ENCODE results near the gene ULBP2.
A peak's percentile ranks its signal among the peaks of the same experiment; 100 is the strongest.
"Not testable (repeated sequence)": the region's sequence is repeated elsewhere in the genome, so short reads cannot be mapped to it uniquely, and the experiment has no call there.

ULBP2 gene

DNA sequence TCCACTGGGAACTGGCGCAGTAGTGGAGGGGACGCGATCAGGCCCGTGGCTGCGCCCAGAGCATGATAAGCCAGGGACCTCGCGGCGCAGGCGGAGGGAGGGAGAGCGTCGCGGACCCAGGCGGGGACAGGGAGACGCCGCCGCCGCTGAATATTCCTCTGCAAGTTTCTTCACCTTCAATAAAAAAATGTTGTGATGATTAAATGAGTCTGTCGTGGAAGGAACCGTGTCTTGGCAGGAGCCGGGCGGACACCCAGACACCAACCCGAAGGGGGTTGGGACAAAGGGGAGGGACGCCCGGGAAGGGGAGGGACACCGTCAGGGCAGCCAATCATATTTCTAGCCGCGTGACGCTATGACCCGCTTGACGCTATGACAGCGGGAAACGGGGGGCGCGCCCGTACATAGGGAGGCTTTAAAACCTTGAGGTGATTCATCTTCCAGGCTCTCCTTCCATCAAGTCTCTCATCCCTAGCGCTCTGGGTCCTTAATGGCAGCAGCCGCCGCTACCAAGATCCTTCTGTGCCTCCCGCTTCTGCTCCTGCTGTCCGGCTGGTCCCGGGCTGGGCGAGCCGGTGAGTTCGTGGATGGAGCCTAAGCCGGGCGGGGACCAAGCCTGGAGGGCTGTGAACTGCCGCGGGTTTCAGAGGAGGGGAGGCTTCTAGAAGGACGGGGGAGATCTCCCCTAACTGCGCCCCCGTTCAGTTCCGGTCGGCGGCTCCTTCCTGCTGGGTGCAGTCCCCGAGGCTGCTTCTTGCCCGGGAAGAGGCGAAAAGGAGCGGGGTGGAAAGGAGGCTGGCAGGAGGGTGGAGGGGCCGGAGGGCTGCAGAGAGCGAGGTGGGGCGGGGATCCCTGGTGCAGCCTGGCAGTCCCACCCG lies at the start of gene ULBP2:
Gene ULBP2 (plus strand): TSS at position 432 of the 878 bp plus-strand sequence. CDS start 59 bp downstream, at position 491.
- peak; percentile 88 to 92 for DNase-seq (ENCODE audit: low read depth in 2 of 2)

- DNase-seq (ENCODE audit: low read depth in 2 of 2) = no peak
These were observed 46.7 kb upstream of the ULBP2 start for GRCh38 chr6:149895048-149895590.

GRCh38 chr6:149895833-149896271 lies 46.0 kb upstream of the ULBP2 start:
- DNase-seq (ENCODE audit: low read depth in 2 of 2) = peak in 1 of 2 experiments; percentile 13

GRCh38 chr6:149896491-149896890 lies 45.3 kb upstream of the ULBP2 start:
- DNase-seq (ENCODE audit: low read depth in 2 of 2) = no peak

- DNase-seq (ENCODE audit: low read depth in 2 of 2) = peak; percentile 47
These were observed 44.7 kb upstream of the ULBP2 start for GRCh38 chr6:149897015-149897697.

GRCh38 chr6:149897855-149898744 lies 43.7 kb upstream of the ULBP2 start, which contains the start of gene RAET1E:
RAET1E (minus strand) TSS chr6:149898113; CDS start chr6:149890901, 7,212 bp downstream.
- no peak for DNase-seq (ENCODE audit: low read depth in 2 of 2)

DNA sequence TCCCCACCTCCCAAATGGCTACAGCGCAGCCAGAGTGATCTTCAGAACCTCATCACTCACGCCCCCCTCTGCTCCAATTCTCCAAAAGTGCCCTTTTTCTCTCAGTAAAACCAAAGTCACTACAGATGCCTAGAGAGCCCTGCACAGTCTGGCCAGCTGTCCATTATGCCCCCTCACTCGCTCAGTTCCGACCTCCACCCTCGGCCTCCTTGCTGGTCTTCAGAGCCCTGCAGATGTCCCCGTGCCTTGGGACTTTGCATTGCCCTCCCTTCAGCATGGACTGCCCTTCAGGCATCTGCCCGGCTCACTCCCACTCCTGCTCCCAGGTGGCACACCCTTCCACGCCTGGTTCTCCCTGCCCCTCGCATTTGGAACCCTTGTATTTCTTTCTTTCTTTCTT lies 42.8 kb upstream of the ULBP2 start:
- no peak for DNase-seq (ENCODE audit: low read depth in 2 of 2)

GRCh38 chr6:149899486-149899885 lies 42.3 kb upstream of the ULBP2 start:
- no peak for DNase-seq (ENCODE audit: low read depth in 2 of 2)

- DNase-seq (ENCODE audit: low read depth in 2 of 2) = no peak
These were observed 41.7 kb upstream of the ULBP2 start for GRCh38 chr6:149899926-149900619.

DNA sequence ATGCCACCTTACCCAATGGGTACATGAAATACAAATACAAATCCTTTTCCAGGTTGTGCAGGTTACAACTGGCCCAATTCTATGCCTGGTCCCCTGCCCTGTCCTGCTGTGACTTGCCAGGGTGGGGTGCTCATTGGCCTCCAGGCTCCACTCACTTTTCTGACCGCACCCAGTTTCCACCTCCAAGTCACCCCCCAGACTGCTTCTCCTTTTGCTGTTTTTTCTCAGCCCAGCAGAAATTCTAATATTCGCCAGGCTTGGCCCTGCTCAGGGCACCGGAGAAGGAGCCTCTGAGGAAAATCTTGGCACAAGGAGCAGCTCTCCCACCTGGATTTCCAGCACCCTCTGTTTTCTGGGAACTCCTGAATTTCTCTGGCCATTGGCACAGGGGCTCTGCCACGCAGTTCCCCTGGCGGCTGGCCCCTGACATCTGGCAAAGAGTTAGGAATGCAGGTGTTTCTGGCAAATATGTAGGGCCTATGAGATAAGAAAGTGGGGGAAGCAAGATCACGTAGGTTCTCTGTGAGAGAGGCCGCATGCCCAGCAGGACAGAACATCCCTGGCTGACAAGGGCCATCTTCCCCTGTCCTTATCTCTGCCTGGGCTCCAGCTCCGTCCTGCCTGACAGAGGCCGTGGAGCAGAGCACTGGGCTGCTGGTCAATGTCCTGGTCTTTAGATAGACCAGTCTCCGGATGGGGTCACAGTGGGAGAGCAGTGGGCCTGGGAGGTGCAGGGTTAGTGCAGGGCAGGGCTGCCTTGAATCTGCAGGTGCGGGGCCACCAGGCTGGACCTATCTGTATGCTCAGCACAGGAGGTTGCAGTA lies 41.0 kb upstream of the ULBP2 start:
- no peak for DNase-seq (ENCODE audit: low read depth in 2 of 2)

DNA sequence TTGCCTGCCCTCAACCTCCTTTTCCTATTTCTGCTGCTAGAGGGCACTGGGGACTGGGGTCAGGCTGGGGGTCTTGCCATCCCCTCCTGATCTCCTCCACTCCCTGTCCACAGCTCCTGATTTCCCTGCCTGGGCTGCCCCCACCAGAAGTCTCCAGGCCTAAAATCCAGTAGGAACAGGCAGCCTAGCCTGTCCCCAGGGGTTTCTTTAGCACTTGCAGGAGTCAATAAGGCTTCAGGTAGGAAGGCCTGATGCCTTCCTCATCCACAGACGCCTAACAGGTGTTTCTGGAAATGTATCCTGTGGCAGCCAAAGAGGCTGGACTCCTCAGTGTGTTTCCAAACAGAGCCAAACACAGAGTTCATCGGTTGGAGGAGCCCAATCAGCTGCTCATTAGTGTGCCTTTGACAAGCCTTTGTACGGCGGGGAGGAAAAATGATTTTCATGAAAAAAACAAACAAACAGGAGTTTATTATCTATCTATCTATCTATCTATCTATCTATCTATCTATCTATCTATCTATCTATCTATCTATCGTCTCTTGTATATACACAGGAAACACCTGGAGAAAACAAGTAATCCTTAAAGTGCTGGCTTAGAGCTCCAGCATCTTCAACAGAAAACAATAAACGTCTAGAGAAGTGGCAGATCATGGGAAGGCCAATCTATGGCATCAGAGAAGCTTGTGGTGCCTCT lies 40.2 kb upstream of the ULBP2 start:
- no peak for DNase-seq (ENCODE audit: low read depth in 2 of 2)

DNA sequence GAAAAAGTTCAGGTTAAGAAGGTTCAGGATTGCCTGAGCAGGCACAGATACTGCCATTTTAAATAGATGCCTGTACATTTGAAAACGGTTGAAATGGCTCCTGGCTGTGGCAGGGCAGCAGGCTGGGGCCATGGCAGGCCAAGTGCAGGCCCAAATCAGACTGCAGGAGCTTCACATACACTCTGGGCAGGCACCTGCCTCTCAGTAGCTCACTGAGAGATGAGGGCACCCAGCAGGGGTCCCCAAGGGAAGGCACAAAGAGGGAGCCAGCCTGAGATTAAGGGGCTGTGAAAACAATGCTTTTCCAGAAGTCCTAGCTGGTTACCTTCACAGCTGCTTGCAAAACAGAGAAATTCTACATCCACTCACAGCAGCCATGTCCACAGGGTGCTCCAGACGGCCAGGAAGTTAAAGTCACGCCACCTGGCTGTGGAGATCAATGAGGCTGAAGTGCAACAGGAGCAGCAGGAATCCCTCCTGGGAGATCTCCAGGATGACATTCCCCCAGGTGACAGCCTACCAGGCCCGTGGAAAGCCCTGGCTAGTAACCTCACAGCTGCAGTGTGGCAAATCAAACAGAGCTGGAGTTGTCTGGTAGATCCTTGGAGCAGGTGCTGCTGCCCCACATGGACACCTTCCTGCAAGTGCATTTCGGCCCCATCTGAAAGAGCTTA lies 37.7 kb upstream of the ULBP2 start:
- no peak for DNase-seq (ENCODE audit: low read depth in 2 of 2)

DNA sequence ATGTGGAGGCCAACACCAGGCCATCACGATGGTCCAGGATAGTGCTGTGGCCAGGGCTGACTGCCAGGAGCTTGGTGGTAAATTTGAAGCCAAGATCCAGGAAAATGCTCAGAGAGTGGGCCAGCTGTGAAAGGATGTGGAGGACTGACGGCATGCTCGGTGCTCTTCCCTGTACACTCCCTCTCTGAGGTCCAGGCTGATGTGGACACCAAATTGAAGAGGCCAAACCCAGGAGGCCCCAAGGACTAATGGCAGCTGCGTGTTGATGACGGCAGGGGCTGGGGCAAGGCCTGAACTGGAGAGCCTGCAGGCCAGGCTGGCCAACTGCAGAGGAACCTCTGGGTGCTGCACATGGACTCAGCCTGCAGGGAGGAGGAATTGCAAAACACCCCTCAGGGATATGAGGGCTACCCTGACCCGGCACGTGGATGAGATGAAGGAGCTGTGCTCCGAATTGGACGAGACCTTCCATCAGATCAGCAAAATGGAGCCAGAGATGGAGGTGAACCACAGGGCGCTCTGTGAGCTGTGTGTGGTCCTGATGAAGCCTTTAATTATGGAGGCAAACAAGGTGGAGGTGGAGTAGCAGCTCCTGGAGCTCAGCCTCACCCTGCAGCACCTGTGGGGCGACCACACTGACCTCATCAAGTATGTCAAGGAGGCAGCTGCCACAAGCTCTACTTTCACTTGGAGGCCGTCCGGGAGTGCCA lies 37.0 kb upstream of the ULBP2 start:
- no peak for DNase-seq (ENCODE audit: low read depth in 2 of 2)

GRCh38 chr6:149905371-149905910 lies 36.4 kb upstream of the ULBP2 start:
- no peak for DNase-seq (ENCODE audit: low read depth in 2 of 2)

GRCh38 chr6:149905911-149906371 lies 35.9 kb upstream of the ULBP2 start:
- DNase-seq (ENCODE audit: low read depth in 2 of 2) = no peak

DNA sequence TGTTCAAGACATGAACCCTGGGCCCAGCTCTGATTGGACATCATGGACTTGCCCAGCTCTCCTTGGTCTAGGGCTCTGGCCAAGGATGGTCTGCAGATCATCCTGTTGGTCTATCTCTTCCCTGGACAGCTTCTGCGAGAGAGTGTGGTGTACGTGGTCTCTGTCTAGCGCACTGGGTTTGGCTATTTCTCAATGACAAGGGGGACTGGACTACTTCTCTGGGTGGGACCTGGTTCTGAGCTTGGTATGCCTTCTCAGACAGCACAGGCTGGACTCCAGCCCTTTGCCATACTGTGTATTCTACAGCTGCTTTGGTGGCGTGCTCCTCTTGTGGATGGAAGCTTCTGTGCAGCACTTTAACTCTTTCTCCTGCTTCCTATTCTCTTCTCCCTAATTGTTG lies 35.4 kb upstream of the ULBP2 start:
- no peak for DNase-seq (ENCODE audit: low read depth in 2 of 2)

- DNase-seq (ENCODE audit: low read depth in 2 of 2) = no peak
These were observed 34.5 kb upstream of the ULBP2 start for GRCh38 chr6:149907317-149907716.

GRCh38 chr6:149908480-149908879 lies 33.3 kb upstream of the ULBP2 start:
- DNase-seq (ENCODE audit: low read depth in 2 of 2) = not testable (repeated sequence)

Data from fibroblast of skin of left quadriceps (primary cell).